HG03095 (cell line): ENCODE results near the gene CDYL.
"Not testable (repeated sequence)": the region's sequence is repeated elsewhere in the genome, so short reads cannot be mapped to it uniquely, and the experiment has no call there.

Source experiments
- ATAC-seq: cut with Tn5 transposase; IDR thresholded peaks from one replicate; pipeline ENCODE4 v1.9.1; 2021; ENCODE audit warnings: moderate library complexity; ENCODE audit not compliant: unreplicated experiment

The CDYL gene

DNA sequence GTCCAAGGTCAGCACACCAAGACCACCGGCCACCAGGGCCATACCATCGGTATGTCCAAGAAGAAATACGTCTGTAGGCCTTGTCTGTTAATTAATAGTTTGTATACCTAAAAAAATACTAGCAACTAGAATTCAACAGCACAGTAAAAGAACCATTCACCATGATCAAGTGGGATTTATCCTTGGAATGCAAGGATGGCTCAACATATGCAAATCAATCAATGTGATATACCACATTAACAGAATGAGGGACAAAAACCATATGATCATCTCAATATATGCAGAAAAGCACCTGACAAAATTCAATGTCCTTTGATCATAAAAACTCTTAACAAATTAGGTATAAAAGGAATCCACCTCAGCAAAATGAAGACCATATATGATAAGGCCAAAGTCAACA lies 203.2 kb downstream of the CDYL start:
- ATAC-seq = no peak

DNA sequence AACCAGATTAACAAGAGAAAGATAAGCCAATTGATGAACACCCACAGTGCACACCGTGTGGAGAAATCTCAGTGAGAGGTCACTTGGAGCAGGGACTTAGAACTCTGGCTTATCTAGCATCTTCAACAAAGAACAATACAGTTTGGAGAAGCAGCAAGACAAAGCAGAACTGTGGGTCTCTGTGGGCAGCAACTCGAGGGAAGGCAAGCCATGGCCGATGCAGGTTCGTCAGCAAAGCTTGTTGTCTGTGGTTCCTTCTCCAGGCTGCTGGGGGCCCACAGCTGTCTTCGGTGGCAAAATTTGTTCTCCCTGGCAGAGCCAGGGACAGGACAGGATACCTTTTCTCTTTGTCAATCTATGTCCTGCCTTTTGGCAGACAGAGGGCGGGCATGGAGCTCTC lies 205.6 kb downstream of the CDYL start:
- no peak for ATAC-seq

DNA sequence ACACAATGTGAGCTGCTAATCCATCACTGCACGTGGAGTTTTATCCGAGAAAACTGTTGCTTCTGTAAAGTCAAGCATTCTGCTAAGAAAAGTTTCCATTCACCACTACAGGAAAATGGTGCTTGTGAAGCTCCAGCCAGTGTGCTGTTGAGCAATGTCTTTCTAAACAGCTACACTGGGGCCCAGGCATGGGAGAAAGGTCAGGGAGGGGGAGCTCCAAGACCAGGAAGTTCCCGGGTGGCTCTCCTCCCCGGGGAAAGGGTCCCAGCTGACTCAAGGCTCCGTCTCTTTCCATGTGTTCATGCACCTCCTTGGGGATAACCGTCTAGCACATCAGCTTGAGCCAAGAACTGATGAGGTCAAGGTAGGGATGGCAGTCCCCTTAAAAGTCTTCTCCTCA lies 207.1 kb downstream of the CDYL start:
- no peak for ATAC-seq

DNA sequence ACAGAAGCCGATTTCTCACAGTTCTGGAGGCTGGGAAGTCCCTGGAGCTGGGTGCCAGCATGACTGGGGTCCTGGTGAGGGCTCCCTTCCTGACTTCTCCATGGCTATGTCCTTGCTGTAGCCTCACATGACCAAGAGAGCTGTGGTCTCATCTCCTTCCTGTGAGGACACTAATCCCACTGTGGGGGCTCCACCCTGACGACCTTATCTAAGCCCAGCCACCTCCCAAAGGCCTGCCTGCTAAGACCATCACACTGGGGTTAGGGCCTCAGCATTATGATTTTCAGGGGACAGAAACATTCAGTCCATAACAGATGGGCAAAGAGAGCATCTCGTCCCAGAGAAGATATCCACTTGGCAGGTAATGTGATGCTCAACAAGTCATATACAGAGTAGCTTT lies 210.8 kb downstream of the CDYL start:
- ATAC-seq = no peak

DNA sequence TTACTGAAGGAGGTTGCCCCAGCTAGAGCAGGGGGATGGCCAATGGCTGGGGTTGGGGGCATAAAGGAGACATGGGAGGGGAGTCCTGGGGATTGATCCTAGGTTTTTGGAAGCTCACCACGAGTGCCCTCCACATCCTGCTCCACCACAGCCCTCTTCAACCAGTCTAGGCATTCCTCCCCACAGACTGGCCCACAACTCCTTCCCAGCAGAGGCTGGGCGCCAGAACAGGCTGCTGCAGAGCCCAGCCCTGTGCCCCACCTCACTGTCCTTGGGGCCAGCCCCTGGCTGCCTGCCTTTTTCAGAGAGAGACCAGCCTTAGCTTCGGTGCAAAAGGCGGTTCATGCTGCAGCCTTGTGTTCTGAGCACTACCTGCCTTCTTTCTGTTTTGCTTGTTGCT lies 211.2 kb downstream of the CDYL start:
- ATAC-seq = no peak

DNA sequence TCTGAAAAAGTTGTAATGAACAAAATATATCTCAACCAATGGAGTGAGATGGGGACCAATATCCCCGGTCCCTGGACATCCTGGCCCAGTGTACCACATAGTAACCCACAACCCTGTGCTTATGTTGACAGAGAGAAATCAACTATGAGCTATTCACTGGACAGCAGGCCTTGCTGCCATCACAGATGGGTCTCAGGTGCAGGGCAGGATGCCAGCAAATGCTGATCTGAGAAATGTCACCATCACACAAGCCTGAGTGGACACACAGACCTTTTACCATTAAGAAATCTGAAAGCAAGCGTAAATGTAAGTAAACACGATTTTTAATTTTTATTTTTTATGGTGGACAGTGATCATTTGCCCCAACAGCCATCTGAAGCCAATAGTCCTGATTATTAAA lies 218.5 kb downstream of the CDYL start:
- ATAC-seq = no peak

DNA sequence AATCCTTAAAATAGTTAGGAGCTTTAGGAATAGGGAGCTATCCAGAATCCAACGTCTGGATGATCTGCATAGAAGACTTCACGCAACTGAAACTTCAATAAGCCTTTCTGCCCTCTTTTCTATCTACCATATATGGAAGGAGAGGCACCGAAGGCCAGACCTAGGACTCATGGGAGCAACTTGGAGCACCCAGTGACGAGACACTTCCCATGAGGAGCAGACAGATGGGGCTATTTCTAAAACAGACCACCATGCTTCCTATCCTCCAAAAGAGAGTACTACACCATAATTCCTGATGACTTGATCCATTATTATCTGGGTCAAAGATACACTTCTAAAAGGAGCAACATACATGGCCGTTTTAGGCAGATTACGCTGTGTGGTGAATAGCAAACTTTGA lies 221.7 kb downstream of the CDYL start:
- no peak for ATAC-seq

DNA sequence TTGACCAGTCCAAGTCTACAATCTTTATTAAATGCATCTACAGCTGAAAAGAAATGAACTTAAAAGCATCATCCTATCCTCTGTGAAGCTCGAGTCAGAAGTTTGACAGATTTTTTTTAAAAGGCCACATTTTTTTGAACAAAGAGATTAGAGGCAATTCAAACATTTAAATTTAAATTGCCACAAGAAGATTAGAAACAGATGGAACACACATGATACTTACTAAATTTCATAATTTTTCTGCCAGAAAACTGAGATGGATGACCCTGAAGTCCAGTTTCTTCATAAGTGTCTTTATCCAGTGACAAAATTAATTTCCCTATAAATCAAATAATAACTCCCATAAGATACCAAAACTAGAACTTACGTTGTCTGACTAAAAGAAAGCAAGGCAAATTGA lies 223.4 kb downstream of the CDYL start:
- ATAC-seq = no peak

DNA sequence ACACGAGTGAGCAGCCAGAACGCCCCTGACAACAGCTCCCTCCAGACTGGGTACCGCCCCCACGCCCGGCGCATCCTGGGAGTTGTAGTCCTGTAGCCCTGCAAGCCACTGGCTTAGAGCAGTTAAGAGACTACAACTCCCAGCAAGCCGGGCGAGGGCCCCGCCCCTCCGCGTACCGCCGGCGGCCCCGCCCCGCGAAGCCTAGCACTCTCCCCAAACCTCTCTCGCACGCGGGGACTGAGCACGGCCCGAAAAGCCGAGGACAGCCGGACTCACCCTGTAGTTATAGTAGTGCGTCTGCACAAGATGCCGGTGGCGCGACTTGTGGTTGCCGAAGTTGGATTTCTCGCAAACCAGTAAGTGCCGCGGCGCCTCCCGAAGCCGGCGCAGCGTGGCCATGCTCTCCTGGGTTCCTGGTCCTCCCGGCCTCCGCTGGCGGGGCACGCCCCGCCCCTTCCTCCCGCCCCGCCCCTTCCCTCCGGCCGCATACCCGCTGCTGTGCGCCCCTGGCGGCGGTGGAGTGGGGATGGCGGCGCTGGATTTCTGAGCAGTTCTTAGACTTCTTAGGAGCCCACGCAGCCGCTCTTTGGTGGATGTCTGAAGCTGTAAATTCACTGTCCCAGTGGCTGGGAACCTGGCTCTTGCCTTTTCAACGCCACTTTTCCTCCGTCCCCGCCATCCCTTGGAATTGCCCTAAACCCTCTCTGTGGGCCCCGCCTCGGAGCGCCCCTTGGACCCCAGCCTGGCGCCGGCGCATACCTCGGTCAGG lies 227.6 kb downstream of the CDYL start, which contains the start of gene RPP40:
Gene RPP40, minus strand, starts transcription at position 434 of the 769 bp plus-strand sequence. Its CDS starts 35 bp downstream, at position 399.
- peak; percentile 96 for ATAC-seq

DNA sequence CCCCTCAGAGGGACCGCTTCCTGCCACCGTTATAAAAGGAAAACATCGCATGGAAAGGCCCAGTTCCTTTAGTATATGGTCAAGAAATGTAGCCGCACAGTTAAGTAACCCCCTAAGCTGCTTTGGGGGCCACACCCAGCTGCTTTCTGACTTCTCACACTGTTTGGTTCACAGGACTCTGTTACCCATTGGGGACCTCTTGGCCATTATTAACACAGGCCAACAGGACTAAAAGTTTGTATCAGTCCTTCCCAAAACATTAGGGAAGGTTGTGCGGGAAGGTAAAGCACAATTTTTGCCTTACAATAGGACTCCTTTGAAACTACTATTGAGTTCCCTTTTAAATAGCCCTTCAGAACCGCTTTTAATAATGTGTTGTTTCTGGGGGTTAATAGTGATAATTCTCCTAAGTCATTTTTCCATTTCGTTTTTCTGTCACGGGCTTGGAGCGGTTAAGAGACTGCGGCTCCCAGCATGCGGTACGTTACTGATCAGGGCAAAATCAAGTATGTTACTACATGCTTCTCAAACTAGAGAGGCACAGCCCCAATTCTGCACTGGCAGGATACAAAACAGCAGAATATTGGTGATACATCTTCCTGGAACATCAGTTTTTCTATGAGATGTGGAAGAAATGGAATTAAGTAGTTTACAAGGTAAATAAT lies 228.3 kb downstream of the CDYL start:
- ATAC-seq = no peak

DNA sequence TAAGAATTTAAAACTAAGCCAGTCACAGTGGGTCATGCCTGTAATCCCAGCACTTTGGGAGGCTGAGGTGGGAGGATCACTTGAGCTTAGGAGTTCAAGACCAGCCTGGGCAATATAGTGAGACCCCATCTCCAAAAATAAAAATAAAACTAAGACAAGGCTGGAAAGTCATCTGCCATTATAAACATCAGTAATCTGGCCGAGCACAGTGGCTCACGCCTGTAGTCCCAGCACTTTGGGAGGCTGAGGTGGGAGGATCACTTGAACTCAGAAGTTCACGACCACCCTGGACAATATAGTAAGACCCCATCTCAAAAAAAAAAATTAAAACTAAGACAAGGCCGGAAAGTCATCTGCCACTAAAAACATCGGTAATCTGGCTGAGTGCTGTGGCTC lies 228.8 kb downstream of the CDYL start:
- not testable (repeated sequence) for ATAC-seq
